Right ventricle myocardium inferior (tissue), 1 donor: ENCODE results near the gene ARHGEF17. TPM values are rescaled to one million over a fixed set of nuclear protein-coding genes. Genes with fewer than 3 reads are reported as not detected.
"Not testable (repeated sequence)": the region's sequence is repeated elsewhere in the genome, so short reads cannot be mapped to it uniquely, and the experiment has no call there.

ENCODE experiments used
- ATAC-seq: fragments of 200-7000 bp; cut with Tn5 transposase; one replicate; pipeline ENCODE4 v1.9.1; 2020; ENCODE audit warnings: mild to moderate bottlenecking, moderate library complexity
- DNase-seq: peaks from one replicate; pipeline ENCODE4 v3.0.0; 2021; ENCODE audit errors: missing footprints
- intact Hi-C: fragments of 100-400 bp; cut with DNase I; formaldehyde crosslinking; loops from one replicate; pipeline ENCODE4 v1.11.0; 2022
- total RNA-seq: library from RNA; stranded (reverse); fragmentation: NEBNext Ultra II Directional; extraction: Animal tissue kit (Norgen Biotek cat#: 25700); gene quantifications from one replicate; pipeline ENCODE4 v1.2.1, GENCODE V29; 2021
- donor health status: DM: no; HTN: yes; CAD: no; lungs with severe emphysema.

Gene ARHGEF17
- total RNA-seq, 1 donor from 2014 or later, result 57.1 TPM

GRCh38 chr11:73271936-73272679 is 36.0 kb upstream of the ARHGEF17 start, which contains the start of gene P2RY6:
TSS of gene P2RY6 (plus strand) at chr11:73272338. CDS start at chr11:73296519, 24,181 bp downstream.
- ATAC-seq (peak; percentile 57), DNase-seq (peak; percentile 59)
- intact Hi-C loops, result no loop called here

- DNase-seq, result peak; percentile 39
- intact Hi-C loops, result no loop called here
Measured at GRCh38 chr11:73272680-73273038, 35.4 kb upstream of the ARHGEF17 start.

DNA sequence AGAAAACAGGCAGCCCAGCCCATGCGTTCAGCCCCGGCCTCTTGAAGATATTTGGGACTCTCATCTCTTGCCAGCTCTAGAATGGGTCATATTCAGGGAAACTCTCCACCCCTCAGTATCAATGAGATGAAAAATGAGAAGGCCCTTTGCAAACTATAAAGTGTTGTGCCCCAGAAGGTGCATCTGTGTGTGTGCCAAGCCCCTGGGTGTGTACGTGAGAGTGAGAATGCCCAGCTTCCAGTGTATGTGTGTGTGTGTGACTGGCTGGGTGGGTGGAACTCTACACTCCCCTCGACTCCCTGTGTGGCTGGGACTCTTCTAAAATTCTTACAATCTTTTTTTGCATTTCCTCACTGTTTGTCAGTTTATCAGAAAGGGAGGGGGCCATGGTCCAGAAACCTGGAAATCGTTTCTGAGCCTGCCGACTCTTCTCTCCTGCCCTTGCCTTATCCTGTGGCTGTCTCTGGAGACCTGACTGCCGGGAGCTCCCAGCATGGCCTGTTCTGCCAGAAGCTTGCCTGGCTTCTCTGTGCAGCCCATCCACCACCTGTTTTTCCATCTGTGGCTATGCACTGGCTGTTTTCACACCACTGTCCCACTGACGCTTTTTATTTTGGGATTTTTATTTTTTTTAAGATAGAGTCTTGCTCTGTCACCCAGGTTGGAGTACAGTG is 34.7 kb upstream of the ARHGEF17 start:
- ATAC-seq (no peak), DNase-seq (peak; percentile 35)
- intact Hi-C loops, result no loop called here

More at GRCh38 chr11:73272680-73273038, 35.4 kb upstream of the ARHGEF17 start:
- ATAC-seq, result no peak

GRCh38 chr11:73274191-73274590 is 33.9 kb upstream of the ARHGEF17 start:
- DNase-seq, intact Hi-C loops, ATAC-seq: not testable (repeated sequence)

DNA sequence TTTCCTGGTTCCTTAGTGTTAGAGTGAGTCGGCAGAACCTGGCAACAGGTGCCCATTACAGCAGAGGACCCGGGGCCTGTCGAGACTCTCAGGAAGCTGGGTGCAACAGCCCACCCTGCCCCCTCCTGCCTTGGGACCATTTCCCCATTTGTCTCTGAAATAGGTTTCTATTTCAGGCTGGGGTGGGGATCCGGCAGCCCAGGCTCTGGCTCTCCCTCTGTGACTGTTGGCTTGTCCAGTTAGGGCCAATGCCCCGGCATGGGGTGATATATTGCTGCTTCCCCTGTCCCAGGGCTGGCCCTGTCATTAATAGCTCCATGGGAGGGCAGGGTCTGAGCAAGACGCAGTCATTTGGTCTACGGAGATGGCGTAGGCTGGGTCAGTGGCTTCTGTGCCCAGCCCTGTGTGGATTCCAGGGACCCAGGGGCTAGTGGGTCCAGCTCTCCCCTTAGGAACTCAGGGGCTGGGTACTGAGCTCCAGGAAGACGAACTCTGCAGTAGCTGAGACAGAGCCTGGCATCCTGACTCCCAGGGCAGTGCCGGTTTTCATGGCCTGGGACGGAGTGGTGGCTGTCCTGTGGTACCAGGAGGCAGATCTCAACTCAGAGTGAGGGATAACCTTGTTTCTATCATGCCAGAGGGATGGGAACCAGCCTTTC is 33.2 kb upstream of the ARHGEF17 start:
- intact Hi-C loops, result no loop called here
- peak; percentile 57 for DNase-seq
- ATAC-seq, result peak; percentile 40

GRCh38 chr11:73275381-73275750 is 32.7 kb upstream of the ARHGEF17 start:
- DNase-seq (no peak), ATAC-seq (no peak)
- intact Hi-C loops, result no loop called here

DNA sequence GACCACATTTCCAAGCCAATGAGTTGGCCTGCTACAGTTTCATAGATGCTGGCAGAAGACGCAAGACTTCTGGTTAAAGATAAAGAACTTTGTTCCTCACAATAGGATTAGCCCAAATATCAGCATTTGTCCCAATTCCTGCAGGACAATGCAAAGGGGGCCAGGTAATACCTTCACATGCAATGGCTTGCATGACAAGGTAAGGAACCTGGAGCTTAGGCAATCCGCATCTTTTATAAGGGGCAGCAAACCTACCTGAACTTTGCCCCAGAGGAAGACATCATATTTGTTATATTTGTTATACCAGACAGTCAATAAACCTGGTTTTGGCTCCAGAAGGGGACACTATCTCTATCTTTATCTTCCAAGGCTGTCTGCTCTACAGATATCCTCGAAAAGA is 30.6 kb upstream of the ARHGEF17 start:
- intact Hi-C loops, result no loop called here
- ATAC-seq (no peak), DNase-seq (no peak)

GRCh38 chr11:73280626-73281025 is 27.4 kb upstream of the ARHGEF17 start:
- ATAC-seq (peak; percentile 61), DNase-seq (no peak)
- intact Hi-C loops, result no loop called here

DNA sequence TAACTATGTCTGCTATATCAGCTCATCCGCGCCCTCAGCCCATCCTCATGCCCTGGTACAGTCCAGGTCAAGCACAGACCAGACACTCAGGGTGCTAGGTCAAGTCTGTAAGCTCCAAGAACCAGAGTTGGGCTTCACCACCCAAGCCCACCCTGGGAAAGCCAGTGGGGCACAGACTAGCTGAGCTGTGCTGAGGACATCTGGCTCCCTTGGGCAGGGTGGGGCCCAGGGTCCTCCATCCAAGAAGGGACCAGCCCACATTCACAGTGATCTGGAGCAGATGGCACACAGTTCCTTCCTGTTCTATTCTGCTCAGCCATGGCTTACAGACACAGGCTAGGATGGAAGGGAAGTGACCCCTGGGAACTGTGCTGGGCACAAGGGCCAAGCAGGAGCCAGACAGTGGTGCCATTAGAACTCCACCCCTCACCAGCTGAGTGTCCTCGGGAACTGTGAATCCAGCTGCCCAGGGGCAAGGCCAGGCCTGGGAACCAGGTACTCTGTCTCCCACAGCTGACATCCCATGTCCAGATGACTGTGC is 26.8 kb upstream of the ARHGEF17 start:
- DNase-seq, result no peak
- intact Hi-C loops, result no loop called here
- ATAC-seq, result peak; percentile 66

DNA sequence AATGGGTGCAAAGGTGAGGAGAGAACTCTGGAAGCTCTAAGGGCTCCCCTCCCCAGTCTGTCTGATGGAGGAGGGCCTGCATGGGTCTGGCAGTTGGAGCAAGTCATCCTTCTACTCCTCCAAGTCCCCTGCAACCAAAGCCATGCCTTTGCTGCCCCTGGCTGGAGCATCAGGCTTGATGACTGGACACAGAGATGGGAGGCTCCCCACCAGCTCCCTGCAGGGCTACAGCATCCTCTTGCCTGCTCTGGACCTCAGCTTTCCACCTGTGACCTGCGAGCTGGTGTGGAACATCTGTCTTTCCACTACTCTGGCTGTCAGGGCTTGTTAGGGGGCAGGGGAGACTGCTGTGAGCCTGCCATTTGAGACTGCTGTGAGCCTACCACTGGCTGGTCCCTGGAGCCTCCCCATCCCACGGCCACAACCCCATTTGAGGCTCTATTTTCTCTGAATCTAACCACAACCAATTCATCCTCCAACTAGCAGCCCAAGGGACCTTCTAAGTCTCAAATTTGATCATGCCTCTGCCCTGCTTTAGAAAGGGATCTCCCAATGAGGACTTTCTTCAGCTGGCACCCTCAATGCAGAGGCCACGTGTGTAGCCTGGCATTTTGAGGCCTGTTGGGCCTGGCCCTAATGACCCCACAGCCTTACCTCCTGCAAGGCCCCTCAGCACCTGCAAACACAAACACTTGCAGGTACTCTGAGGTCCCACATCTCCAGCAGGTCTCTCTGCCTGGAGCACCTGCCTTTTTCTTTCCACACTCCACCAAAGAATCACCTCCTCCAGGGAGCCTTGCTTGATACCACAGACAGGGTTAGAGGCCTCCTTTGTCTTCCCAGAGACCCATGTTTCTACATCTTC is 26.0 kb upstream of the ARHGEF17 start:
- no peak for DNase-seq

DNA sequence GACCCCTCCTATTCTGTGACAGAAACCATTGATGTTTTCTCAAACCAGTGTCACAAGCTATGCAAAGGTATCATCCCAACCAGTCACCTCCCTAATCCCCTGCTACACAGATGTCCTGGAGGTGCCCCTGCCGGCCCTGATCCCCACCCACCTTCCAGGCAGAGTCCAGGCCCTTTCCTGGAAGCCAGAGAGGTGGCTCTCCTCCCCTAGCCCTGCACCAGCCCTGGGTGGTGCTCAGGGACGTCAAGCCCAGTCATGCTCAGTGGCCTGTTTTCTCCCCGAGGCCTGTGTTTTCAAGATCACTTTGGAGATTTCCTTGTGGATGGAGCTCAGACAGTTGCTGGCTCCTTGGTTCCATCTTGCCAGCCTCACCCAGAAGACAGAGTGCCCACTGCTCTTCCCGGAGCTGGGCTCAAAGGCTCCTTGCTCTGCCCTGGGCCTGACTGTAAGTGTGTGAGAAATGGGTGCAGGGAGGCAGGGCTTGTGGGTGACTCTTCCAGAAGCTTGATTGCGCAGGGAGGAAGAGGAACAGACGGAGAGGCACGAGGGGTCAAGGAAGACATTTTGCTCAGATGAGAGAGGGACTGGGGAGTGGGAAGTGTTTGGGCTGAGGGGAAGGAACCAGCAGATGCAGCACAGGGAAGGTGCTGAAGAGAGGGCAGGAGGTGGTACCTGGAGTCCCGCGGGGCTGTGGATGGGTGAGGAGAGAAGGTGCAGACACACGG is 24.6 kb upstream of the ARHGEF17 start:
- ATAC-seq (no peak), DNase-seq (no peak)
- intact Hi-C loops, result no loop called here

More for the DNA sequence above, 26.0 kb upstream of the ARHGEF17 start:
- intact Hi-C loops, result no loop called here
- no peak for ATAC-seq

DNA sequence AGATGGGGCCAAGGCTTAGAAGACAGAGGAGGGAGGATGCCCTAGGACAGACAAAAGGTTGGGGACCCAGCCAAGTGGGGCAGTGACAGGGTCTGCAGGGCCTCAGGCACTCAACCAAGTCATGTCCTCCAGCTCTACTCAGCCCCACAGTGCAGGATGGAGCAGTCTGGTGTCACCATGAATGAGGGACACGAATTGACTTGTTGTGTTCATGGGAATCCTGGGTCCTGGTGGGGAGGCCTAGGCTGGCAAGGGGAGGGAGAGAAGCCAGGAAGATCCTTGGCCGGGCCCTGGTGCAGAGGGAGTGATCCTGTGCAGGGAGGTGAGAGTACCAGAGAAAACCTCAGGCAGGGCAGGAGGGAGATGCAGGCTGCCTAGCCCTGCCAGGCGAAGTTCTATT is 24.0 kb upstream of the ARHGEF17 start:
- intact Hi-C loops, result no loop called here
- DNase-seq, result no peak
- no peak for ATAC-seq

GRCh38 chr11:73285721-73286120 is 22.4 kb upstream of the ARHGEF17 start:
- DNase-seq (no peak), ATAC-seq (no peak)
- intact Hi-C loops, result loop anchor here (1.0 kb wide), 1 partner anchor 40 kb away; no protein-coding TSS in a partner anchor

- DNase-seq, result no peak
- intact Hi-C loops, result no loop called here
- no peak for ATAC-seq
Measured at GRCh38 chr11:73286240-73286810, 21.8 kb upstream of the ARHGEF17 start.

GRCh38 chr11:73287400-73288101 is 20.5 kb upstream of the ARHGEF17 start:
- DNase-seq (no peak), ATAC-seq (no peak)
- intact Hi-C loops, result loop anchor here (2.0 kb wide), 2 partner anchors 103 to 457 kb away; no protein-coding TSS in a partner anchor

DNA sequence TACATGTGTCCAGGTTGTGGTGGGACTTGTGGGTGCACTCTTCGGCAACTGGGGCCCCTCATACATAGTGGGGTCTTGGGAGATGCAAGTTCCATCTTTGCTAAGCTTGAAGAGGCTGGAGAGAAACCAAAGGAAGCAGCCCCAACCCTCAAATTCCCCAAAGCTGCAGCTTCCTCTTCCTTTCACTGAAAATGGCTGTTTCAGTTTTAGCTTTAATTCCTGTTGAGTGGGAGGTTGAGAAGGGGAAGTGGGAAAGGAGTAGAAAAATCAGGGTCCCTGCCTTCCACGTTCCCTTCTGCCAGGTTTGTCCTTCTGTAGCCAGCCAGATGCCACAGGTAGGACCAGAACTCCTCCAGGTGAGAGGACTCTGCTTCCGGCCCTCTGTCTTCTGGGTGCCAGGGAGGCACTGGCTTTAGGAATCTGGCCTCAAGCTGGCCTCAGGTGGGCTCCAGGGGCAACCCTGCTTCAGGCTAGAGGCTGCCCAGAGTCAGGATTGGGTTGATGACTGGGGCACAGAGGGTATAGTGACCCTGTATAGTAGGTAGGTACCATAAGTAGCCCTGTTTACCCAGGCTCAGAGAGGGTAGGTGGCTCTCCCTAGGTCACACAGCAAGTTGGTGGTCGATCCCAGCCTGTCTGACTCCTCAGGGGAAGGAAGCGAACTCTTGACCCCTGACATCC is 19.7 kb upstream of the ARHGEF17 start:
- ATAC-seq, result no peak
- DNase-seq, result no peak
- intact Hi-C loops, result loop anchor here (2.0 kb wide), 2 partner anchors 104 to 458 kb away; no protein-coding TSS in a partner anchor
